Activated naive CD8-positive, alpha-beta T cell (primary cell): ENCODE measurements around the gene FUNDC1.
"Not testable (repeated sequence)": the region's sequence is repeated elsewhere in the genome, so short reads cannot be mapped to it uniquely, and the experiment has no call there.

Experiments used
- H3K27ac Mint-ChIP-seq: one replicate; pipeline ENCODE4 v1.8.0; 2021; ENCODE audit warnings: mixed read lengths
- H3K27me3 Mint-ChIP-seq: one replicate; pipeline ENCODE4 v1.8.0; 2021; ENCODE audit warnings: mixed read lengths
- H3K36me3 Mint-ChIP-seq: one replicate; pipeline ENCODE4 v1.8.0; 2021; ENCODE audit warnings: mixed read lengths
- H3K4me1 Mint-ChIP-seq: one replicate; pipeline ENCODE4 v1.8.0; 2021; ENCODE audit warnings: low read depth, mixed read lengths
- H3K4me3 Mint-ChIP-seq: one replicate; pipeline ENCODE4 v1.8.0; 2021; ENCODE audit warnings: mild to moderate bottlenecking, mixed read lengths
- H3K9me3 Mint-ChIP-seq: one replicate; pipeline ENCODE4 v1.8.0; 2021; ENCODE audit warnings: low read depth, mixed read lengths

The FUNDC1 gene, protein sequence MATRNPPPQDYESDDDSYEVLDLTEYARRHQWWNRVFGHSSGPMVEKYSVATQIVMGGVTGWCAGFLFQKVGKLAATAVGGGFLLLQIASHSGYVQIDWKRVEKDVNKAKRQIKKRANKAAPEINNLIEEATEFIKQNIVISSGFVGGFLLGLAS

DNA sequence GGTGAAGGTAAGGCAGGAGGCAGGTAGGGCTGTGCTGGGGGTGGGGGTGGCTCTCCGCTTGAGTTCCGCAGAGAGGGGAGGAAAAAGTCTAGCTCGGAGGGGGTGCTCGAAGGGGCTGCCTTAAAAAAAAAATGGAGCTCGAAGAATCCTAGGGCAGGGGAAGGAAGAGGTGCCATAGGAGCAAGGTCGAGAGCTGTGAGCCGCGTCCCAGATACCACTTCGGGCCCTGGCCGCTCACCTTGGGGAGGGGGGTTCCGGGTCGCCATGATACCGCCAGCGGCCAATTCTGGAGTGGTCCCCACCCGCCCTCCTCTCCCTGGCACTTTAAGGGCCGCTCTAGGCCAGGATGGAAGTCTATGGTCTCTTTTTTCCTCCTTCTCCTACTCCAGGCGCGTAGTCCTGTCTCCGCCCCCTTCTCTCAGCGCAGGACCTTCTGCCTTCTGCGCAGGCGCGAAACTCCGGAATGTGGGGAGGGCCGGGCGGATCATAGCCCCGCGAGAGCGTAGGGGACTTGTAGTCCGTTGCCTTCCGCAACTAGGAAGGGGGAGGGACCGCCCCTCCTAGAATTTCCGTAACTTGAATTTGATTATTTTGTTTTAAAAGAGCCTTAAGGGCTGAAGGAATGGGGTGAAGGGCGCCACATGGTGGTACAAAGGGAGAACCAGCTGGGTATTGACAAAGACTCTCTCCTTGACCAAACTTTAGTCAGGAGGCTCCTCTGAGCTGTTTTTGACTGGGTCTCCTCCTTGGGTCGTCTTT, at the start of gene FUNDC1:
Gene FUNDC1, minus strand, starts transcription at position 293 of the 759 bp plus-strand sequence. Its CDS starts 27 bp downstream, at position 266.
- Mint-ChIP-seq H3K27ac (peak within 1 kb of the TSS; percentile 89), H3K4me3 (peak within 1 kb of the TSS; percentile 91), H3K27me3 (no peaks in the 10 kb centered on the region), H3K9me3 (no peaks in the 10 kb centered on the region), H3K4me1 (peaks cover 34% of the 10 kb centered on the region), H3K36me3 (peaks cover 4% of the 10 kb centered on the region)

DNA sequence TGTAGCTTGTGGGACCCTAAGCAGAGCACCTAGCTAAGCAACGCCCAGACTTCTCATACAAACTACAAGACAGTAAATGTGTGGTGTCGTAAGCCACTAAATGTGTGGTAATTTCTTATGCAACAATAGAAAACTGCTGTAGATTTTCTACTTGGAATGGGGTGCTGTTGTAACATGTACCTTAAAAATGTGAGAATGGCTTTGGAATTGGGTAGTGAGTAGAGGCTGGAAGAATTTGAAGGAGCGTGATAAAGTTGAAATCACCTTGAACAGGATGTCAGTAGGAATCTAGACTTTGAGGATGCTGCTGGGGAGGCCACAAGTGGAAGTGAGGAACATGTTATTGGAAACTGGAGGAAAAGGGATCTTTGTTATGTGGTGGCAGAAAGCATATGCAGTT, 43.2 kb upstream of the FUNDC1 start:
- no peaks in the 10 kb centered on the region for H3K9me3 Mint-ChIP-seq
- no peaks in the 10 kb centered on the region for H3K4me1 Mint-ChIP-seq
- H3K4me3 Mint-ChIP-seq: no peak overlapping the region
- no peak overlapping the region for H3K27ac Mint-ChIP-seq
- no peaks in the 10 kb centered on the region for H3K36me3 Mint-ChIP-seq
- no peaks in the 10 kb centered on the region for H3K27me3 Mint-ChIP-seq

DNA sequence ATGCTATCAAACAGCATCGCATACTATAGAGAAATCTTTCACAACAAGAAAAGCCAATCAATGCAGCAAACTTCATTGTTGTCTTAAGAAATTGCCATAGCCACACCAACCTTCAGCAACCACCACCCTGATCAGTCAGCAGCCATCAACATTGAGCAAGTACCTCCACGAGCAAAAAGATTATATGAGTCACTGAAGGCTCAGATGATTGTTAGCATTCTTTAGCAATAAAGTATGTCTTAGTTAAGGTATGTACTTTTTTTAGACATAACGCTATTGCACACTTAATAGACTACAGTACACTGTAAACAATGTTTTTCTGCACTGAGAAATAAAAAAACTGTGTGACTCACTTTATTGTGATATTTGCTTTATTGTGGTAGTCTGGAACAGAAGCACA, 37.8 kb upstream of the FUNDC1 start:
- Mint-ChIP-seq H3K27ac (no peak overlapping the region), H3K27me3 (no peaks in the 10 kb centered on the region), H3K36me3 (no peaks in the 10 kb centered on the region), H3K4me1 (no peaks in the 10 kb centered on the region), H3K4me3 (no peak overlapping the region), H3K9me3 (no peaks in the 10 kb centered on the region)

DNA sequence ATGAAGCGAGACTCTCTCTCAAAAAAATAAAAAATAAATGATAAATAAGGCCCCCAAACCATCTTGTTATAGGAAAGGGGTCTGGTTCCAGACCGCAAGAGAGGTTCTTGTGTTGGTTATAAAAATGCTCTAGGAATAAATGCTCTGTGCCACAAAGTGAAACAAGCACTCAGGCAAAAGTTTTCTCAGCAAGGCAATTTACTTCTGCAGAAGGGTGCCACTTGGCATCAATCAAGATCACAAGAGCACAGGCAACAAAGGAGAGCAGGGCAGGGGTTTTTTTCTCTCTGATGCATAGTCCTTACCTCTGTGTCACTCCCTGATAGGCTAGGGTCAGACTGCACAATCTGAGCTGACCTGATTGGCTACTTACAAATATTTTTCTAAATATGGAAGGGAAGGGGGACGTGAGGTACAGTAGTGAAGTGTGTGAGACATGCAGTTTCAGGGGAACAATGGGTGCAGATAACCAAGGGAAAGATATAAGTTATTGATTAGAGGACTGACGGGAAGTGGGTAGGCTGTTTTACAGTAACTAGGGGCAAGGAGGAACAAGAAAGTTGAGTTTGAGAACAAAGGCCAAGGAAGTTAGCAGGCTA, 29.8 kb upstream of the FUNDC1 start:
- Mint-ChIP-seq H3K27me3 (no peaks in the 10 kb centered on the region), H3K36me3 (peaks cover 2% of the 10 kb centered on the region), H3K4me3 (no peak overlapping the region), H3K9me3 (no peaks in the 10 kb centered on the region), H3K27ac (no peak overlapping the region), H3K4me1 (no peaks in the 10 kb centered on the region)

DNA sequence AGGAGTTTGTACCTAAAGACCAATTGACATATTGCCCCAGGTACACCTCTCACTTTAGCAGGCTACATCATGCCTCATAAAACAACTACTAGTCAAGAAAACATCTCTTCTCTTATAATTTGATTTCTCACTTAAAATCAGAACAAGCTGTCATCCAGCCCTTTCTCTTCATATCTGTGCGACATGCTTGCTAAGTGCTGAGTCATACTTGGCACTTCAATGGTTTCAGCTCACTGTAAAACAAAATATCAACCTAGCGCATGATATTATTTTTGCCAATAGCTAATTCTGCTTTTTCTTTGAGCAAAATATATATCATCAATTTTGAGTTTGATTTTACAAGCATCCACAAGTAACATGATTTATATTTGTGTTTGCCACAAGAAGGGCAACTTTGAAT, 27.9 kb upstream of the FUNDC1 start:
- no peak overlapping the region for H3K27ac Mint-ChIP-seq
- peaks cover 2% of the 10 kb centered on the region for H3K36me3 Mint-ChIP-seq
- no peak overlapping the region for H3K4me3 Mint-ChIP-seq
- H3K9me3 Mint-ChIP-seq: no peaks in the 10 kb centered on the region
- no peaks in the 10 kb centered on the region for H3K27me3 Mint-ChIP-seq
- no peaks in the 10 kb centered on the region for H3K4me1 Mint-ChIP-seq

DNA sequence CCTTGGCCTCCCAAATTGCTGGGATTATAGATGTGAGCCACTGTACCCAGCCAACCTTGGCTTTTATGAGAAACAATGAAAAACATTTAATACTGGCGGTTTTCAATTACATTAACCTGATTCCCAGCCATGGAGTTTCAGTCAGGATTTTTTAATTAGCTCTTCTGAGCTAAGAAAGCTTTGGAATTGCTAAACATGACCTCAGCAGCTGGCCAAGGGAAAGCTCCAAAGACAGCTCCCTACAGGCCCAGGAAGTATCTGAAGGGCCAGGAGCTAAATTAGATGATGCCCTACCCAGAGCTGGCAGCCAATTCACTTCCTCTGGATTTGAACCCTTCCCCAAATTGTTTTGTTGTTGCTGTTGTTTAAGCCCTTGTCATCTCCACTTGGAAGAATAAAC, 26.5 kb upstream of the FUNDC1 start:
- Mint-ChIP-seq H3K9me3 (no peaks in the 10 kb centered on the region), H3K4me1 (no peaks in the 10 kb centered on the region), H3K27ac (no peak overlapping the region), H3K27me3 (no peaks in the 10 kb centered on the region), H3K4me3 (no peak overlapping the region), H3K36me3 (no peaks in the 10 kb centered on the region)

DNA sequence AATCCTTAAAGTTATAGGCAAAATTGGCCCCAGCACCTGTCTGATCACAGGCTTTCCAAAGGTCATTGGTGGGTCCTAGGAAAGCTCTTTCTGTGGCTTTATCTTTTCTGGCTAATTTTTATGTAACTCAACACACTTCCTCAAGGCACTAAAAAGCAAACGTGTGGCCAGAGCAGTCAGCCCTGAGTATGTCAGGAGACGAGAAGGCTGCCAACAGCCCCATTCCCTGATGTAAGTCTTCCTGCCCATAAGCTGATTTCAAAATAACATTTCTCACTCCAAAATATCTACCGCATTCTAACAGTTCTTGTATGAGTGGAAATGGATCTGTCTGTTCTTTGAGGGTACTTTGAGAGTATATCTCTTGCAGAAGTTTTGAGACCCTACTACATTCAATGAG, 25.5 kb upstream of the FUNDC1 start:
- no peak overlapping the region for H3K27ac Mint-ChIP-seq
- H3K4me1 Mint-ChIP-seq: no peaks in the 10 kb centered on the region
- H3K27me3 Mint-ChIP-seq: no peaks in the 10 kb centered on the region
- no peaks in the 10 kb centered on the region for H3K9me3 Mint-ChIP-seq
- no peaks in the 10 kb centered on the region for H3K36me3 Mint-ChIP-seq
- H3K4me3 Mint-ChIP-seq: no peak overlapping the region

DNA sequence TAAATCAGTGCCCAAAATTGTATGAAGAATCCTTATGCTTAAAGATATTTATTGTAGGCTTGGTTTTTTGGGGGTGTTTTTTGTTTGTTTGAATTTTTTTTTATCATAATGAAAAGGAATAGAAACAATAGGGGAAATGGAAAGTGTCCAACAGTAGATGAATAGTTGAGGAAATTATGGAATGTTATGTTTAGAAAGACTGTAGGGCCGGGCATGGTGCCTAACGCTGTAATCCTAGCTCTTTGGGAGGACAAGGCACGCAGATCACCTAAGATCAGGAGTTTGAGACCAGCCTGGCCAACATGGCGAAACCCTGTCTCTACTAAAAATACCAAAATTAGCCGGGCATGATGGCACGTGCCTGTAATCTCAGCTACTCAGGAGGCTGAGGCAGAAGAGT, 19.2 kb upstream of the FUNDC1 start:
- H3K27ac Mint-ChIP-seq, H3K36me3 Mint-ChIP-seq, H3K9me3 Mint-ChIP-seq, H3K4me1 Mint-ChIP-seq, H3K4me3 Mint-ChIP-seq, H3K27me3 Mint-ChIP-seq: not testable (repeated sequence)

DNA sequence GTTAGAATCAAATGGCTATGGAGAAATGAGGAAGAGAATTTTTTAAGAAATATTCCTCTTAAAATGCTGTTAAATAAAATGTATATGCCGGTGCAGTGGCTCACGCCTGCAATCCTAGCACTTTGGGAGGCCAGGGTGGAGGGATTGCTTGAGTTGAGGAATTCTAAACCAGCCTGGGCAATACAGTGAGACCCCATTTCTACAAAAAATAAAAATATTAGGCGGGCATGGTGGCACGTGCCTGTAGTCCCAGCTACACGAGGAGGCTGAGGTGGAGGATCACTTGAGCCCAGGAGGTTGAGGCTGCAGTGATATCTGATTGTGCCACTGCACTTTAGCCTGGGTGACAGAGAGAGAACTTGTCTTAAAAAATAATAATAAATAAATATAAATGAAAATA, 7.9 kb upstream of the FUNDC1 start:
- no peaks in the 10 kb centered on the region for H3K9me3 Mint-ChIP-seq
- no peaks in the 10 kb centered on the region for H3K36me3 Mint-ChIP-seq
- no peaks in the 10 kb centered on the region for H3K27me3 Mint-ChIP-seq
- H3K4me3 Mint-ChIP-seq: no peak overlapping the region
- no peaks in the 10 kb centered on the region for H3K4me1 Mint-ChIP-seq
- no peak overlapping the region for H3K27ac Mint-ChIP-seq

DNA sequence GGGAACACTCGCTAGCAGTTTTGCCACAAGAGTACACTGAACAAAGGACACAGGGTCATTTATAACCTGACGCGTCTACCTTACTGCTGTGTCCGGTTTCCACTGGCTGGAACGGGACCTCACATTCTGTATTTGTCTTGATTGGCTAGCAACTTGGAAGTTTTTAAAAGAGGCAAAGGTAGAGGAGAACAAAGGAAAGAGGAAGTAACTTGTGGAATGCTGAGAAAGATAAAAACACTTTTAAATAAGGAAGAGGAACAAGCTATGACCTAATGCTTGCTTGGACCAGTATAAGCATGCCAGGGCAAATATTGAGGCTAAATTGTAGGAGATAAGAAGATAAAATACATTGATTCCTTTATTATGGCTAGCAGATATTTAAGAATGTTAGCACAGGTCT, 2.8 kb upstream of the FUNDC1 start:
- H3K27me3 Mint-ChIP-seq, H3K27ac Mint-ChIP-seq, H3K9me3 Mint-ChIP-seq, H3K4me3 Mint-ChIP-seq, H3K36me3 Mint-ChIP-seq: not testable (repeated sequence)
- peaks cover 23% of the 10 kb centered on the region for H3K4me1 Mint-ChIP-seq

DNA sequence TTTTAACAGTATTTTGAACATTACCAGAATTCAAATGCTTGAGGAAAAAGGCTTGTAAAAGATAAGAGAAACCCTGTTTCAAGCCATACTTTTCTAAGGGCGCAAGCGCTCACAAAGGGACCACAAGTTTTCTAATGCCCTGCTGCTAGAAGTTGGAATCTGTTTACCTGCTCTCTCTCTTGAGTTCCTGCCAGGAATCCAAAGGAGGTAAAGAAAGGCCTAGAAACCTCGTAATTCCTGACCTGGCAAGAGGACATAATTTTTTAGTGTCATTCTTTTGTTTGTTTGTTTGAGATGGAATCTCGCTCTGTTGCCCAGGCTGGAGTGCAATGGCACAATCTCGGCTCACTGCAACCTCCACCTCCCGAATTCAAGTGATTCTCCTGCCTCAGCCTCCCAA, 1.4 kb upstream of the FUNDC1 start:
- H3K4me1 Mint-ChIP-seq: peaks cover 29% of the 10 kb centered on the region
- H3K27me3 Mint-ChIP-seq: no peaks in the 10 kb centered on the region
- H3K27ac Mint-ChIP-seq: no peak overlapping the region
- H3K4me3 Mint-ChIP-seq: no peak overlapping the region
- H3K9me3 Mint-ChIP-seq: no peaks in the 10 kb centered on the region
- H3K36me3 Mint-ChIP-seq: no peaks in the 10 kb centered on the region

DNA sequence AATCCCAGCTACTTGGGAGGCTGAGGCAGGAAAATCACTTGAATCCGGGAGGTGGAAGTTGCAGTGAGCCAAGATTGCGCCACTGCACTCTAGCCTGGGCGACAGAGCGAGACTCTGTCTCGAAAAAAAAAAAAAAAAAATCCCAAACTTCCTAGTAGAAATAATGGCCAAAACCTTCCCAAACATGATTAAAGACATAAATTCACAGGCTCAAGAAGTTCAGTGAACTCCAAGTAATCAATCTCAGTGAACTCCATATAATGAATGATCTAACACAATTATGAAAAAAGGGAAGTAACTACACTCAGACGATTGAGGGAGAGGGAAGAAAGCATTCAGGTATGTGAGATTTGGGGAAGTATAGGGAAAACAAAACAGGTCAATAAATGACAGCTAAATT, 6.5 kb downstream of the FUNDC1 start:
- Mint-ChIP-seq H3K36me3 (peaks cover 10% of the 10 kb centered on the region), H3K4me3 (no peak overlapping the region), H3K27ac (no peak overlapping the region), H3K9me3 (no peaks in the 10 kb centered on the region), H3K4me1 (peaks cover 26% of the 10 kb centered on the region), H3K27me3 (no peaks in the 10 kb centered on the region)

DNA sequence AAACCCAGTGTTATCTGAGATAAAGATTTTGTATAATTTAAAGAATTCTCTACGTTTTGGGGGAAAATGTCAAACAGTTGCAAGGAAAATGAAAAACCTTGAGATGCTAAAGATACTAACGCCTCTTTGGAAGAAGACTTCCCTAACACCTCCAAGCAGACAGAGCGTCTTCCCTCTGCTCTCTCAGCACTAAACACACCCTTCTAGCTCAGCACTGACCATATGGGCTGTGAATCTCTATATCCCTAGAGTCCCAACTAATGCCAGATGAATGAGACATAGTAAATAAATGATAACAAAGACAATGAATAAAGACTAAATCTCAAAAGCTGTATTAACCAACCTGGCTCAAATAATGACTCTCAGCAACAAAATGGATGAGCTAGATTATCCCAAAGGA, 13.3 kb downstream of the FUNDC1 start:
- H3K27ac Mint-ChIP-seq: no peak overlapping the region
- no peaks in the 10 kb centered on the region for H3K9me3 Mint-ChIP-seq
- peaks cover 19% of the 10 kb centered on the region for H3K4me1 Mint-ChIP-seq
- no peak overlapping the region for H3K4me3 Mint-ChIP-seq
- peaks cover 2% of the 10 kb centered on the region for H3K36me3 Mint-ChIP-seq
- H3K27me3 Mint-ChIP-seq: no peaks in the 10 kb centered on the region

DNA sequence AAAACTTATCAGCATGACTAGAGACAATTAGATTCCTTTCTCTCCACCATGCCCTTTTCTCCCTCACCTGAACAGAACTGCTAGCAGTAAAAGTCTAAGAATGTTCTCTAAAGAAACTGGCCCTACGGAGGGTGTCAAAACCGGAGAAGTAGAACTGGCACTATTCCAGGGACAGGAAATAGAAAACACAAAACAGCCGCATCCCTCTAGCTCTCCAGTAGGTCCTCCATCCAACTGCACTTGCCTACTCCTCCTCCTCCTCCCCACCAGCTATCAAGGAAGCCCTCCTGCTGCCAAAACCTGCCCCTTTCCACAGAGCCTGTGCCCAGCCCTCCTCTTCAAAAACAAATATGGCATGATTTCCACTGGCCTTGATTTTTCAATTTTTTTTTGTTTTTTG, 28.4 kb downstream of the FUNDC1 start:
- Mint-ChIP-seq H3K4me1 (no peaks in the 10 kb centered on the region), H3K4me3 (no peak overlapping the region), H3K27ac (no peak overlapping the region), H3K9me3 (no peaks in the 10 kb centered on the region), H3K36me3 (peaks cover 2% of the 10 kb centered on the region), H3K27me3 (no peaks in the 10 kb centered on the region)

DNA sequence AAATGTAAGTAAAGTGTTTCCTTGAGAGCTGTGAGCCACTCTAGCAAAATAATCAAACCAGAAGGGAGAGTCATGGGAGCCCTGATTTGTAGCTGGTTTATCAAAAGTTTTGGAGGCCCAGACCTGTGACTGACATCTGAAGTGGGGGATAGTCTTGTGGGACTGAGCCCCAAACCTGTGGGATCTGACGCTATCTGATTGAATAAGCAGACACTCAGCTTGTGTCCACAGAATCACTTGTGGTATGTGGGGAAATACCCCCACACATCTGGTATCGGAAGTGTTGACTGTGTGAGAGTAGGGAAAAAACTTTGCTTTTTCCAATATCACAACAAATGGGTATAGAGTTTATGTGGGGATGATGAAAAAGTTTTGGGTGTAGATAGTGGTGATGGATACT, 35.4 kb downstream of the FUNDC1 start:
- no peak overlapping the region for H3K27ac Mint-ChIP-seq
- no peaks in the 10 kb centered on the region for H3K27me3 Mint-ChIP-seq
- no peak overlapping the region for H3K4me3 Mint-ChIP-seq
- H3K36me3 Mint-ChIP-seq: no peaks in the 10 kb centered on the region
- H3K4me1 Mint-ChIP-seq: no peaks in the 10 kb centered on the region
- no peaks in the 10 kb centered on the region for H3K9me3 Mint-ChIP-seq

DNA sequence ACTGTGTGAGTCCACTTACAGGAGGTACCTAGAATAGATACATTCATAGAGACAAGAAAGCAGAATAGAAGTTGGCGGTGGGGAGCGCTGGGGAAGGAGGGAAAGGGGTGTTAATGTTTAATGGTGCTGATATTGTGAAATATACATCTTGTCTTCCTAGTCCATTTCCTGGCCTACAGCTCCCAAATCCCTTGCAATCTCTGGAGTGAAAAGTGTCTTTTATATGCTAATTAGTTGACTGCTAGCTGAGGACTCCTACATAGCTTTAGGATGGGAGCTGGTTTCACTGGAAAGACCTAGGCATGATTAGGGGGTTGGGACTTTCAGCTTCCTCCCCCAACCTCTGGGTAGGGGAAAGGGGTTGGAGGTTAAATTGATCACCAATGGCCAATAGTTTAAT, 36.0 kb downstream of the FUNDC1 start:
- H3K27me3 Mint-ChIP-seq: no peaks in the 10 kb centered on the region
- H3K36me3 Mint-ChIP-seq: no peaks in the 10 kb centered on the region
- no peaks in the 10 kb centered on the region for H3K4me1 Mint-ChIP-seq
- H3K9me3 Mint-ChIP-seq: no peaks in the 10 kb centered on the region
- H3K4me3 Mint-ChIP-seq: no peak overlapping the region
- no peak overlapping the region for H3K27ac Mint-ChIP-seq
